DMS153 treated with DMSO at 0.1 percent for 48 hours (cell line): ENCODE results near the gene CLDN20.

Source experiments
- DNase-seq: peaks from one replicate; lab custom pipeline; 2025; ENCODE audit not compliant: unreplicated experiment; lab: John Stamatoyannopoulos, UW

Gene CLDN20

GRCh38 chr6:155244434-155244833 is 19.4 kb upstream of the CLDN20 start:
- no peak for DNase-seq

- DNase-seq = no peak
Measured at GRCh38 chr6:155245193-155245592, 18.6 kb upstream of the CLDN20 start.

- DNase-seq = no peak
Measured at GRCh38 chr6:155245831-155246230, 18.0 kb upstream of the CLDN20 start.

- DNase-seq = no peak
Measured at GRCh38 chr6:155246825-155247224, 17.0 kb upstream of the CLDN20 start.

- DNase-seq = no peak
Measured at GRCh38 chr6:155247618-155248007, 16.2 kb upstream of the CLDN20 start.

GRCh38 chr6:155248008-155249001 is 15.5 kb upstream of the CLDN20 start:
- DNase-seq = no peak

- DNase-seq = no peak
Measured at GRCh38 chr6:155250701-155251381, 13.0 kb upstream of the CLDN20 start.

GRCh38 chr6:155252581-155252980 is 11.2 kb upstream of the CLDN20 start:
- DNase-seq = no peak

- no peak for DNase-seq
Measured at GRCh38 chr6:155253337-155253736, 10.5 kb upstream of the CLDN20 start.

GRCh38 chr6:155254139-155254538 is 9.7 kb upstream of the CLDN20 start:
- no peak for DNase-seq

- no peak for DNase-seq
Measured at GRCh38 chr6:155256122-155256795, 7.6 kb upstream of the CLDN20 start.

- no peak for DNase-seq
Measured at GRCh38 chr6:155257796-155258195, 6.0 kb upstream of the CLDN20 start.

GRCh38 chr6:155259204-155259603 is 4.6 kb upstream of the CLDN20 start:
- DNase-seq = no peak

- no peak for DNase-seq
Measured at GRCh38 chr6:155259897-155260296, 3.9 kb upstream of the CLDN20 start.

- no peak for DNase-seq
Measured at GRCh38 chr6:155260686-155261085, 3.1 kb upstream of the CLDN20 start.

GRCh38 chr6:155261111-155261900 is 2.5 kb upstream of the CLDN20 start:
- DNase-seq = no peak

GRCh38 chr6:155262655-155263054 is 1.2 kb upstream of the CLDN20 start:
- DNase-seq = no peak

GRCh38 chr6:155264693-155265320 is 994 bp downstream of the CLDN20 start:
- DNase-seq = no peak

- DNase-seq = no peak
Measured at GRCh38 chr6:155265843-155266535, 2.2 kb downstream of the CLDN20 start.

GRCh38 chr6:155267411-155267810 is 3.6 kb downstream of the CLDN20 start:
- DNase-seq = no peak
